SK-N-SH (cell line): ENCODE results near the gene DPF3. TPM values are rescaled to one million over a fixed set of nuclear protein-coding genes. Genes with fewer than 3 reads are reported as not detected.

Experiments used
- CTCF ChIA-PET: fragments of 300-600, 350-600 bp; formaldehyde crosslinking; extraction: SDS; loops from one replicate; lab custom pipeline; 2021; lab: Yijun Ruan, JAX
- POLR2A ChIA-PET: fragments of 350-600 bp; sonication (Branson Sonifier 250); formaldehyde crosslinking; extraction: SDS; loops from one replicate; lab custom pipeline; 2020; ENCODE audit warnings: antibody characterized with exemption, inconsistent platforms; lab: Yijun Ruan, JAX
- DNase-seq: peaks from one replicate; pipeline ENCODE4 v3.0.0; 2012
- H2AFZ ChIP-seq: fragments of 200-600 bp; sonication (generic); 2 replicates; pipeline ENCODE4 v1.8.1; 2016; ENCODE audit warnings: antibody characterized with exemption, mild to moderate bottlenecking, low read depth
- H3F3A ChIP-seq: fragments of 200-600 bp; sonication (generic); replicated peaks from 2 replicates; pipeline ENCODE3; 2016; ENCODE audit warnings: antibody characterized with exemption, mild to moderate bottlenecking; ENCODE audit not compliant: insufficient read depth
- H3K27ac ChIP-seq, 2 experiments: fragments of 200-500 bp in 1 of 2; fragments of 200-600 bp in 1 of 2; sonication (Bioruptor generic) in 1 of 2; sonication (generic), shearing (Covaris generic) in 1 of 2; 2 replicates each; pipeline versions ENCODE4 v1.5.1 to v1.6.1; 2014 to 2016; ENCODE audit warnings: low read depth in 2 of 2, inconsistent platforms in 1 of 2, low read length in 1 of 2, mild to moderate bottlenecking in 1 of 2, mixed read lengths in 1 of 2
- H3K27me3 ChIP-seq: fragments of 200-600 bp; sonication (generic), shearing (Covaris generic); 2 replicates; pipeline ENCODE4 v1.6.1; 2016; ENCODE audit warnings: mixed run types; ENCODE audit not compliant: insufficient read depth
- H3K36me3 ChIP-seq, 2 experiments: fragments of 200-500 bp in 1 of 2; fragments of 200-600 bp in 1 of 2; sonication (Bioruptor generic) in 1 of 2; sonication (generic) in 1 of 2; replicated peaks in 1 of 2; 2 replicates each; pipeline versions ENCODE3 to v1.5.1; 2014 to 2016; ENCODE audit warnings: low read length in 1 of 2, mild to moderate bottlenecking in 1 of 2; ENCODE audit not compliant: insufficient read depth in 2 of 2, control insufficient read depth in 1 of 2
- H3K4me1 ChIP-seq, 2 experiments: fragments of 200-500 bp in 1 of 2; fragments of 200-600 bp in 1 of 2; sonication (Bioruptor generic) in 1 of 2; sonication (generic), shearing (Covaris generic) in 1 of 2; 2 replicates each; pipeline versions ENCODE4 v1.5.1 to v1.6.1; 2014 to 2016; ENCODE audit warnings: low read depth in 1 of 2, low read length in 1 of 2, mixed run types in 1 of 2; ENCODE audit not compliant: insufficient read depth in 2 of 2, control insufficient read depth in 1 of 2
- H3K4me2 ChIP-seq: fragments of 200-600 bp; sonication (generic), shearing (Covaris generic); 2 replicates; pipeline ENCODE4 v1.6.1; 2017; ENCODE audit warnings: mixed run types
- H3K4me3 ChIP-seq, 2 experiments: fragments of 200-500 bp in 1 of 2; fragments of 200-600 bp in 1 of 2; sonication (Bioruptor generic) in 1 of 2; sonication (generic), shearing (Covaris generic) in 1 of 2; 2 replicates each; pipeline versions ENCODE4 v1.5.1 to v1.8.1; 2014 to 2016; ENCODE audit warnings: low read depth in 2 of 2, inconsistent platforms in 1 of 2, low read length in 1 of 2, mild to moderate bottlenecking in 1 of 2, mixed read lengths in 1 of 2, moderate library complexity in 1 of 2
- H3K79me2 ChIP-seq: fragments of 200-600 bp; sonication (generic); 2 replicates; pipeline ENCODE4 v1.8.1; 2017; ENCODE audit warnings: mild to moderate bottlenecking; ENCODE audit not compliant: insufficient read depth
- H3K9ac ChIP-seq: fragments of 200-600 bp; sonication (generic); 2 replicates; pipeline ENCODE4 v1.6.1; 2017; ENCODE audit warnings: mixed run types
- H3K9me2 ChIP-seq: fragments of 200-600 bp; sonication (generic); 2 replicates; pipeline ENCODE4 v1.6.1; 2017; ENCODE audit warnings: mixed run types
- H3K9me3 ChIP-seq: fragments of 200-600 bp; sonication (generic); 2 replicates; pipeline ENCODE4 v1.6.1; 2017; ENCODE audit warnings: mixed run types, mild to moderate bottlenecking, moderate library complexity
- H4K20me1 ChIP-seq: fragments of 200-600 bp; sonication (generic); 2 replicates; pipeline ENCODE4 v1.6.1; 2017; ENCODE audit warnings: mild to moderate bottlenecking, mixed run types; ENCODE audit not compliant: insufficient read depth
- CHD2 ChIP-seq: fragments of 150-350 bp; IDR thresholded peaks from 2 replicates; pipeline ENCODE4 v1.6.1; 2018; ENCODE audit warnings: low read length; ENCODE audit not compliant: partially characterized antibody
- CTCF ChIP-seq: fragments of 200-600 bp; sonication (generic); IDR thresholded peaks from 2 replicates; pipeline ENCODE4 v1.6.1; 2017; ENCODE audit warnings: antibody characterized with exemption, mild to moderate bottlenecking, moderate library complexity
- ELF1 ChIP-seq: IDR thresholded peaks from 2 replicates; pipeline ENCODE4 v1.4.0; 2012
- EP300 ChIP-seq, 2 experiments: IDR thresholded peaks; 2 replicates each; pipeline versions ENCODE4 v1.4.0 to v1.6.1; 2012; ENCODE audit warnings: borderline replicate concordance in 1 of 2, low read depth in 1 of 2, low read length in 1 of 2
- FOSL2 ChIP-seq: IDR thresholded peaks from 2 replicates; pipeline ENCODE4 v1.4.0; 2012; ENCODE audit warnings: low read depth, mild to moderate bottlenecking, moderate library complexity, borderline replicate concordance
- FOXJ3 ChIP-seq: sonication (generic); formaldehyde crosslinking; IDR thresholded peaks from 2 replicates; pipeline ENCODE4 v1.5.1; 2020; ENCODE audit warnings: mild to moderate bottlenecking, missing genetic modification reagents
- FOXM1 ChIP-seq: IDR thresholded peaks from 2 replicates; pipeline ENCODE4 v1.4.0; 2012; ENCODE audit warnings: low read depth, mild to moderate bottlenecking
- IRF3 ChIP-seq: fragments of 150-350 bp; IDR thresholded peaks from 2 replicates; pipeline ENCODE4 v1.6.1; 2016; ENCODE audit warnings: mild to moderate bottlenecking, low read depth, low read length
- MAX ChIP-seq: IDR thresholded peaks from 2 replicates; pipeline ENCODE4 v1.4.0; 2012; ENCODE audit warnings: low read depth
- MXI1 ChIP-seq: IDR thresholded peaks from 2 replicates; pipeline ENCODE4 v1.6.1; 2012; ENCODE audit warnings: mild to moderate bottlenecking, low read depth, low read length, improper control_type of control experiment
- NFIC ChIP-seq: IDR thresholded peaks from 2 replicates; pipeline ENCODE4 v1.4.0; 2012; ENCODE audit warnings: borderline replicate concordance
- PBX3 ChIP-seq: IDR thresholded peaks from 2 replicates; pipeline ENCODE4; 2012
- POLR2AphosphoS5 ChIP-seq: IDR thresholded peaks from 2 replicates; pipeline ENCODE4 v1.6.1; 2012; ENCODE audit warnings: low read depth, low read length
- RFX5 ChIP-seq: IDR thresholded peaks from 2 replicates; pipeline ENCODE4 v1.6.1; 2012; ENCODE audit warnings: mild to moderate bottlenecking, improper control_type of control experiment, low read length
- SIN3A ChIP-seq: IDR thresholded peaks from 2 replicates; pipeline ENCODE4 v1.6.1; 2012; ENCODE audit warnings: low read depth, mild to moderate bottlenecking, low read length, moderate library complexity, borderline replicate concordance
- SMC3 ChIP-seq: IDR thresholded peaks from 2 replicates; pipeline ENCODE4 v1.6.1; 2012; ENCODE audit warnings: low read depth, low read length, improper control_type of control experiment
- TAF1 ChIP-seq: IDR thresholded peaks from 2 replicates; pipeline ENCODE4 v1.6.1; 2012; ENCODE audit warnings: low read depth, mild to moderate bottlenecking, low read length, moderate library complexity, borderline replicate concordance
- USF2 ChIP-seq: fragments of 150-350 bp; IDR thresholded peaks from 2 replicates; pipeline ENCODE4 v1.6.1; 2017; ENCODE audit warnings: antibody characterized with exemption, low read length, low read depth, borderline replicate concordance
- ZBTB33 ChIP-seq: IDR thresholded peaks from 2 replicates; pipeline ENCODE4 v1.4.0; 2012; ENCODE audit warnings: low read depth, borderline replicate concordance
- WGBS: methylation state at CpG from one replicate; pipeline ENCODE4 v1.1.6; 2017; ENCODE audit warnings: low lambda C conversion rate; 5-methylcytosine and 5-hydroxymethylcytosine counted together
- polyA plus RNA-seq, 3 experiments: library from polyadenylated mRNA; depleted of rRNA; stranded (reverse); fragments of >200 nt; gene quantifications; 2 replicates each; pipeline ENCODE4 v1.2.3, GENCODE V29; 2012

Gene DPF3
- polyA plus RNA-seq, 1 of the 3 experiments (the other 2 are of a cell fraction), result 2.8 TPM

GRCh38 chr14:72573725-72574417, 320.0 kb downstream of the DPF3 start:
- Histone ChIP-seq H3K9me2 (no peaks in the 10 kb centered on the region), H3K4me3 (no peak overlapping the region), H4K20me1 (no peaks in the 10 kb centered on the region), H3K9me3 (no peaks in the 10 kb centered on the region), H3K36me3 (no peaks in the 10 kb centered on the region), H2AFZ (no peak overlapping the region), H3K9ac (no peak overlapping the region), H3K27me3 (no peaks in the 10 kb centered on the region), H3K79me2 (no peaks in the 10 kb centered on the region), H3F3A (no peaks in the 10 kb centered on the region), H3K4me2 (no peak overlapping the region), H3K27ac (no peak overlapping the region), H3K4me1 (peaks cover 0 to 19% of the 10 kb centered on the region in 2 experiments; a peak in 2 of 4 replicates)
- TF ChIP-seq IRF3, result no peak
- TF ChIP-seq RFX5, result no peak
- TF ChIP-seq USF2, result no peak
- TF ChIP-seq ELF1, result no peak
- no peak for TF ChIP-seq EP300 (IDR thresholded peaks at IDR 0.05; ENCODE audit: borderline replicate concordance in 1 of 2, low read depth in 1 of 2, low read length in 1 of 2)
- TF ChIP-seq MXI1, result no peak
- no peak for TF ChIP-seq FOXM1
- TF ChIP-seq CHD2, result no peak
- TF ChIP-seq NFIC, result no peak
- no peak for TF ChIP-seq FOXJ3 (CRISPR knock-in tag)
- TF ChIP-seq FOSL2, result no peak
- TF ChIP-seq SIN3A, result no peak
- TF ChIP-seq ZBTB33, result no peak
- no peak for TF ChIP-seq TAF1
- no peak for TF ChIP-seq POLR2AphosphoS5
- TF ChIP-seq SMC3, result no peak
- no peak for TF ChIP-seq PBX3
- TF ChIP-seq CTCF, result no peak
- no peak for TF ChIP-seq MAX
- ChIA-PET POLR2A (no interaction called here), CTCF (interaction anchor here (0.9 to 1.2 kb wide), 3 partner anchors 31 to 375 kb away, joined by 3 read pairs; no protein-coding TSS in a partner anchor)
- no peak for DNase-seq
- 60% methylated on average over 9 of the region's 9 CpGs for WGBS
